HG02852 (cell line): ENCODE data around the gene XYLB.
"Not testable (repeated sequence)": the region's sequence is repeated elsewhere in the genome, so short reads cannot be mapped to it uniquely, and the experiment has no call there.

Source experiments
- ATAC-seq: cut with Tn5 transposase; IDR thresholded peaks from one replicate; pipeline ENCODE4 v1.9.1; 2021; ENCODE audit warnings: mild to moderate bottlenecking, moderate library complexity; ENCODE audit not compliant: unreplicated experiment

Gene XYLB

GRCh38 chr3:38386992-38387750 lies 40.6 kb downstream of the XYLB start:
- ATAC-seq: no peak

DNA sequence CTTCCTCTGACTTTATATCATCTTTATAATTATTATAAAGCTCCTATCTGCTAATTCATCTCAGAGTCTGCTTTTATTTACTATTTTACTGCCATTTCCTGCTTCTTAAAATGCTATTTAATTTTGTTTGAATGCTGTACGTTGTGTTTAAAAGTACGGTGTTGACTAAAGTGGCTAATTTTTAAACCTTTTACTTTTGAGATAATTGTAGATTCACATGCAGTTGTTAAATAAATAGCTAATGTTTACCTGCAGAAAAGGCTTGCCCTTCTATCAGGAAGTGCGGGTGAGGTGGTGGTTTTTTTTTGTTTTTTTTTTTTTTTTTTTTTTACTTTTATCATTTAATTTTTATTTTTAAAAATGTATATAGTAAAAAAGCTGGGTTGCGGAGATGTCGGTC lies 41.3 kb downstream of the XYLB start:
- ATAC-seq: no peak

- no peak for ATAC-seq
Observed at GRCh38 chr3:38392604-38393163, 46.1 kb downstream of the XYLB start.

DNA sequence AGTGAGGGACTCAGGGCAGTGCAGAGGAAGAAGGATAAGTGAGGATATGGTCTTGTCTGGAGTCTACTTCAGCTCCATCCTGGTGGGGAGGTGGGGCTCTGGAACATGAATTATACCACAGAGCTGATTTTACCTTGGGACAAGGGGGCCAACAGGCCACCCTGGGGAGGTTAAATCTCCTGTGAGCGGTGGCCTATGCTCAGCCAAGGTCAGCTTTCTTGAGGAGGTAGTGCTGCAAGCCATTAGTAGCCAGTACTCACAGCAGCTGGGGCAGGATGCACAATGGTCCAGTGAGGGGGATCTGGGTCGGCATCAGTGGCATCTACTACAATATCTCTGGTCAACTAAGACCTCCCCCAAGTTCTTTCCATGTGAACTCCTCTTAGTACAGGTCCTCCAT lies 49.7 kb downstream of the XYLB start:
- ATAC-seq: no peak

- ATAC-seq: no peak
Observed at GRCh38 chr3:38396861-38397260, 50.3 kb downstream of the XYLB start.

GRCh38 chr3:38397320-38397719 lies 50.7 kb downstream of the XYLB start:
- ATAC-seq: no peak

DNA sequence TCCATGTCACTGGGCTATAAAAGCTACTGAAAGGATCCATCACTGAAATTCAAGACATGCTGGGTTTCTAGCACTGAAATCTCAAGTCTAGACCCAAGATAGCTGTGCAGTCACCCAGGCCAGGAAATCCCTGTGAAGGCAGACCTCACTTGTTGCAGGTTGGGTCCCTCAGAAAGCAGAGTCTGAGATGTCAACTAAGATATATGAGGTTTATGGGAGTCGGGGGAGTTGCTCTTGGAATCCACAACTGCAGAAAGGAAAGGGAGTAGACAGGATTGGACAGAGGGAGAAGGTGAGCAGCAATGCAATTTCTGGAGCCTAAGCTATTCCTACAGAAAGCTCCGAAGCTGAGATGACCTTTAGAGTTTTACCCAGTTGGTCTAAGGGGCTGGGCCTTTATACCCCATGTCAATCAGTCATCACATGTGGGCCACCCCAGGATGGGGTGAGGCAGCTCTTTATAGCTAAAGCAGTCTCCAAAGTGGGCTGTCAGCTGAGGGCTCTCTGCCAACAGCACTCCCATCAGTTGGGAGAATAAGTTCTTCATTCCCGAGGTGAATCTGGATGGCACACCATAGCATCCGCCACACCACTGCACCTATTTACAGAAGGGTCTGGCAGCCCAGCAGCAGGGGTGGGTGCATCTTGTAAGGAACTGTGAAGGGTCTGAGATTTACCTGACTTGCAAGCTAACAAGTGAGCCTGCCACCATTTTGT lies 54.8 kb downstream of the XYLB start:
- ATAC-seq: no peak

- ATAC-seq: no peak
Observed at GRCh38 chr3:38404286-38404685, 57.7 kb downstream of the XYLB start.

- ATAC-seq: no peak
Observed at GRCh38 chr3:38411591-38411990, 65.0 kb downstream of the XYLB start.

GRCh38 chr3:38420758-38421157 lies 74.2 kb downstream of the XYLB start:
- not testable (repeated sequence) for ATAC-seq

DNA sequence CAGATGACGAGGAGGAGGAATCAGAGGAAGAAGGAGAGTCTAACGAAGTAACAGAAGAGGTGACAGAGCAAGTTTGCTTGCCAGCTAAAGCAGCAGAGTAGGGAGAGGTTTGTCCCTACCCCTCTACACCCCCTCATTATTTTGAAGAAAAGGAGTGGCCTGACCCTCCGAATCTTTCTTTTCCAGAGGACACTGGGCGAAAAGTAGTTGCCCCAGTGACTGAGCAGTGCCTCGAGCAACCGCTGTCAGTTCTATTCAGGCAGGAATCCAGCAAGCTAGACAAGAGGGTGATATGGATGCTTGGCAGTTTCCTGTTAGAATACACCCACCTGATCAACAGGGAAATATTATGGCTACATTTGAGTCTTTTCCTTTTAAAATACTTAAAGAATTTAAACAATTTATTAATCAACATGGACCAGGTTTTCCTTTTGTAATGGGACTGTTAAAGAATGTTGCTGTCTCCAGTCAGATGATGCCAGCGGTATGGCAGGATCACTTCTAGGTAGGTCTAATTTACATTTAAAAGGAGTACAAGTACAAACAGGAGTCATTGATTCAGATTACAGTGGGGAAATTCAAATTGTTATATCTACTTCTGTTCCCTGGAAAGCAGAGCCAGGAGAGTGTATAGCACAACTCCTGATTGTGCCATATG lies 75.2 kb downstream of the XYLB start:
- no peak for ATAC-seq

GRCh38 chr3:38426798-38427426 lies 80.3 kb downstream of the XYLB start:
- ATAC-seq: not testable (repeated sequence)

DNA sequence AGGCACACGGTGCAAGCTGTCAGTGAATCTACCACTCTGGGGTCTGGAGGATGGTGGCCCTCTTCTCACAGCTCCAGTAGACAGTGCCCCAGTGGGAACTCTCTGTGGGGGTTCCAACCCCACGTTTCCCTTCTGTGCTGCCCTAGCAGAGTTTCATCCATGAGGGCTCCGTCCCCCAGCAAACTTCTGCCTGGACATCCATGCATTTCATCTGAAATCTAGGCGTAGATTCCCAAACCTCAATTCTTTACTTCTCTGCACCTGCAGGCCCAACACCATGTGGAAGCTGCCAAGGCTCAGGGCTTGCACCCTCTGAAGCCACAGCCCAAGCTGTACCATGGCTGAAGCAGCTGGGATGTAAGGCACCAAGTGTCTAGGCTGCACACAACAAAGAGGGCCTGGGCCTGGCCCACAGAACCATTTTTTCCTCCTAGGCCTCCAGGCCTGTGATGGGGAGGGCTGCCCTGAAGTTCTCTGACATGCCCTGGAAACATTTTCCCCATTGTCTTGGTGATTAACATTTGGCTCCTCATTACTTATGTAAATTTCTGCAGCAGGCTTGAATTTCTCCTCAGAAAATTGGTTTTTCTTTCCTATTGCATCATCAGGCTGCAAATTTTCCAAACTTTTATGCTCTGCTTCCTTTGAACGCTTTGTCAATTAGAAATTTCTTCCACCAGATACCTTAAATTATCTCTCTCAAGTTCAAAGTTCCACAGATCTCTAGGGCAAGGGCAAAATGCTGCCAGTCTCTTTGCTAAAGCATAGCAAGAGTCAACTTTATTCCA lies 86.5 kb downstream of the XYLB start:
- ATAC-seq: not testable (repeated sequence)

DNA sequence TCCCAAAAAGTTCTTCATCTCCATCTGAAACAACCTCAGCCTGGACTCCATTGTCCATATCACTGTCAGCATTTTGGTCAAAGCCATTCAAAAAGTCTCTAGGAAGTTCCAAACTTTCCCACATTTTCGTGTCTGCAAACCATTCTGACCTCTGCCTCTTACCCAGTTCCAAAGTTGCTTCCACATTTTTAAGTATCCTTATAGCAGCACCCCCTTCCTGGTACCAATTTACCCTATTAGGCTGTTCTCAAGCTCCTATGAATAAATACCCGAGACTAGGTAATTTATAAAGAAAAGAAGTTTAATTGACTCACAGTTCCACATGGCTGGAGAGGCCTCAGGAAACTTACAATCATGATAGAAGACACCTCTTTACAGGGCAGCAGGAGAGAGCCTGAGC lies 87.1 kb downstream of the XYLB start:
- ATAC-seq: not testable (repeated sequence)

DNA sequence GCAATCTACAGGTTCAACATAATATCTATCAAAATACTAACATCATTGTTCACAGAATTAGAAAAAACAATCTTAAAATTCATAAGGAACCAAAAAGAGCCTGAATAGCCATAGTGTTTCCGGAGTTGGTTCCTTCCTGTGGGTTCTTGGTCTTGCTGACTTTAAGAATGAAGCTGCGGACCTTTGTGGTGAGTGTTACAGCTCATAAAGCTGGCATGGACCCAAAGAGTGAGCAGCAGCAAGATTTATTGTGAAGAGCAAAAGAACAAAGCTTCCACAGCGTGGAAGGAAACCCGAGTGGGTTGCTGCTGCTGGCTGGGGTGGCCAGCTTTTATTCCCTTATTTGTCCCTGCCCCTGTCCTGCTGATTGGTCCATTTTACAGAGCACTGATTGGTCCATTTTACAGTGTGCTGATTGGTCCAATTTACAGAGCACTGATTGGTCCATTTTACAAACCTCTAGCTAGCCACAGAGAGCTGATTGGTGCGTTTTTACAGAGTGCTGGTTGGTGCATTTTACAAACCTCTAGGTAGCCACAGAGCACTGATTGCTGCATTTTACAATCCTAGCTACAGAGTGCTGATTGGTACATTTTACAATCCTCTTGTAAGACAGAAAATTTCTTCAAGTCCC lies 92.0 kb downstream of the XYLB start:
- ATAC-seq: not testable (repeated sequence)

- not testable (repeated sequence) for ATAC-seq
Observed at GRCh38 chr3:38443205-38443604, 96.6 kb downstream of the XYLB start.

DNA sequence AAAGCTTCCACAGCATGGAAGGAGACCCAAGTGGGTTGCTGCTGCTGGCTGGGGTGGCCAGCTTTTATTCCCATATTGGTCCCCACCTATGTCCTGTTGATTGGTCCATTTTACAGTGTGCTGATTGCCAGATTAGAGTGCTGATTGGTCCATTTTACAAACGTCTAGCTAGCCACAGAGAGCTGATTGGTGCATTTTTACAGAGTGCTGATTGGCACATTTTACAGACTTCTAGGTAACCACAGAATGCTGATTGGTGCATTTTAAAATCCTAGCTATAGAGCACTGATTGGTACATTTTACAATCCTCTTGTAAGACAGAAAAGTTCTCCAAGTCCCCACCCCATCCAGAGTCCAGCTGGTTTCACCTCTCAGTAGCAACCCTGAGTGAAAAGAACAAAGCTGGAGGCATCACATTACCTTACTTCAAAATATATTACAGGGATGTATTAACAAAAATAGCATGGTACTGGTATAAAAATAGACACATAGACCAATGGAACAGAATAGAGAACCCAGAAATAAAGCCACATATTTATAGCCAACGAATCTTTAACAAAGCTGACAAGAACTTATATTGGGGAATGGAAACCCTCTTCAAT lies 99.6 kb downstream of the XYLB start:
- no peak for ATAC-seq

- ATAC-seq: no peak
Observed at GRCh38 chr3:38446812-38447211, 100.2 kb downstream of the XYLB start.

DNA sequence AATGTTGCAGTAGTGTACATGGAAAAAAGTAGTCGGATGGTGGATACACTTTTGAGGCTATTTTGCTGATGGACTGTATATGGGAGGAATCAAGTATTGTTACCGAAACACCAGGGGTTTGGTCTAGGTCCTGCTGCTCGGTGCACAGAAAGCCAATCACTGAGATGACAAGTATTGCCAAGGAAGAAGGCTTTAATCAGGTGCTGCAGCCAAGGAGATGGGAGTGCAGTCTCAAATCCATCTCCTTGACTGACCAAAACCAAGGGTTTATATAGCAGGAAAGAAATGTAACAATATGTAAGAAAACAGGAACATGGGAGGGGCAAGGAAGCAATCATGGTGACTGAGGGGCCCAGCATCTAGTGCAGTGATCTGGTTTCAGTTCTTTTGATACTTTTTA lies 104.3 kb downstream of the XYLB start:
- no peak for ATAC-seq
